GM18507 (cell line): Measurements from ENCODE around the gene BICRA.
"Not testable (repeated sequence)": the region's sequence is repeated elsewhere in the genome, so short reads cannot be mapped to it uniquely, and the experiment has no call there.

ENCODE experiments used
- DNase-seq: peaks from one replicate; pipeline ENCODE4 v3.0.0; 2011; ENCODE audit warnings: low read depth; ENCODE audit not compliant: insufficient read length; ENCODE audit errors: extremely low spot score
- FAIRE-seq: peaks from 2 replicates; lab custom pipeline; 2011; peaks lifted over from hg19 to GRCh38; lab: Jason Lieb, UNC

Gene BICRA

DNA sequence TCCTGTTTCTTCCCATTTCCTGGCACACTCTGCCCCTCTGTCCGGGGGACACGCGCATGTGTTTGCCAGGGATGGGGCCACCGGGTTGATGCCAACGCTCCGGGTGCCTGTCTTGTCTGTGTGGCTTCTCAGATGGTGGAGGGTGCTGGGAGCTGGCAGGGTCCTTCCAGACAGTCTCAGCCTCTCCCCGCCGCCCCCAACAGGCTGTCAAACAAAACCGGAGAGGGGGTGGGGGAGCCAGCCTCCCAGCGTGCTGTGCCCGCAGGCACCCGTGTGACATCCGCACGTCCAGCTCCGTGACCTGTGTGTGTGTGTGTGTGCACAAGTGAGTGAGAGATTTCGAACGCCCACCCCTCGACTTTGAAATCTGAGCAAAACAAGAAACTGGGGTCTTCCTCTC is 93.7 kb downstream of the BICRA start:
- FAIRE-seq (no peak), DNase-seq (no peak)

DNA sequence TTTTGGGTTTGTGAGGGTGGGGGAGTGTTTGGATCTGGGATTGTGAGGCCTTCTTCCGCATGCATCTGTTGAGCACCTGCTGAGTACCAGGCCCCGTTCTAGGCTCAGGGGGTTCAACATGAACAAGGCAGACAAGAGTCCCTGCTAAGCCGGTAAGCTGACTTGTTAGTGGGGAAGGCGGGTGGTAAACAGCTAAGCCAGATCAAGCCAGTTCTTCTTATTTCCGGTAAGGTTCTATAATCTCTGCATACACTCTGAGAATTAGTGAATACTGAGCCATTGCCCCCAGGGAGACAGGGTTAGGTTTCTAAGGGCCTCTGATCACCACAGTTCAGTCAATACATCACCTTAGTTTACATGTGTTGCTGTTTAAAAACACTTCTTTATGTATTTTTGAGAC is 94.4 kb downstream of the BICRA start:
- DNase-seq (no peak), FAIRE-seq (no peak)

DNA sequence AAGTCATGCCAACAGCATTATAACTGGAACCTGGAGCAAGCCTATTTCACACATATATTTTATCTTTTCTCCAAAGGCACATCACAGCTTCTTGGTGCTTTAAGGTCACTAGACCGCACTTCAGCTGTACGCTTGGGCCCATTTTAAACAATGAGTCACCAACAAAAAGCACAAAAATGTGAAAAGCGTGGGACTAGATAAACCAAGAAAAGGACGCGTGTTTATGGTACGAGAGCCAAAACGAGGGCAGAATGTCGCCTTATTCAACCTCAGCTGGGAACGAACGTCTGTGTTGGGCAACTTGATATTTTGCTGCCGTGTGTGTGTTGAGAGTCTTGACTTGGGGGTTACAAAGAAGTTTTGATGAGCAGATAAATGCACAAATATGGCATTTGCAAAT is 95.1 kb downstream of the BICRA start:
- no peak for DNase-seq
- FAIRE-seq: no peak

DNA sequence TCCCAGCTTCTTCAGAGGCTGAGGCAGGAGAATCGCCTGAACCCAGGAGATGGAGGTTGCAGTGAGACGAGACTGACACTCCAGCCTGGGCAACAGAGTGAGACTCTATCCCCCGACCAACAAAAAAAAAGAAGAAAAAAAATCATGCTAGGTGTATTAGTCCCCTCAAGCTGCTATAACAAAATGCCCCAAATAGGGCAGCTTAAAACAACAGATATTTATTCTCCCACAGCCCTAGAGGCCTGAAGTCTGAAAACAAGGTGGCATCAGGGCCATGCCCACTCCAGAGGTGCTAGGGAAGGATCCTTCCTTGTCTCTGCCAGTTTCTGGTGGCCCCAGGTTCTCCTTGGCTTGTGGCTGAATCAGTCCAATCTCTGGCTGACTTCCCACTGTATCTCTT is 95.7 kb downstream of the BICRA start:
- FAIRE-seq: no peak
- no peak for DNase-seq

DNA sequence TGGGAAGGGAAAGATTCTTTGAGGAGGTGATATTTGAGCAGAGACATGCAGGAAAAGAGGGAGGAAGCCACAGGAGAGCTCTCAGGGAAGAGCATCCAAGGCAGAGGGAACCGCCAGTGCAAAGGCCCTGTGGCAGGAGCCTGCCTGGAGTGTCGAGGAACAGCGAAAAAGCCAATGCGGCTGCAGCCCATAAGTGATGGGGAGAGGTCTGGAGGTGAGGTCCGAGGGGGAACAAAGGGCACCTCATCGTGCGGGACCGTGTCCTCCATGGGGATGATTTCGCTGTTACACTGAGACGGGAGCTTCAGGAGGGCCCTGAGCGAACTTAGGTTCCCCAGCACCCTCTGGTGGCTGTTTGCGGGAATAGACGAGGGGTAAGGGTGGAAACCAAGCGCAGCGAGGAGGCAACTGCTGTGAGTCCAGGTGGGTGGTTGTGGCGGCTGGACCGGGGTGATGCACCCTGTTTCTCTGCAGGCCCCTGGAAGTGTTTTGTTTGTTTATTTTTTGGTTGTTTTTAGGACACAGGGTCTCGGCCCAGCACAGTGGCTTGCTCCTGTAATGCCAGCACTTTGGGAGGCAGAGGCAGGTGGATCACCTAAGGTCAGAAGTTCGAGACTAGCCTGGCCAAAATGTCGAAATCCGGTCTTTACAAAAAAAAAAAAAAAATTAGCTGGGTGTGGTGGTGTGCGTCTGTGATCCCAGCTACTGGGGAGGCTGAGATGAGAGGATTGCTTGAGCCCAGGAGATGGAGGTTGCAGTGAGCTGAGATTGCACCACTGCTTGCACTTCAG is 98.4 kb downstream of the BICRA start:
- DNase-seq (peak; percentile 50), FAIRE-seq (peak; percentile 94)

DNA sequence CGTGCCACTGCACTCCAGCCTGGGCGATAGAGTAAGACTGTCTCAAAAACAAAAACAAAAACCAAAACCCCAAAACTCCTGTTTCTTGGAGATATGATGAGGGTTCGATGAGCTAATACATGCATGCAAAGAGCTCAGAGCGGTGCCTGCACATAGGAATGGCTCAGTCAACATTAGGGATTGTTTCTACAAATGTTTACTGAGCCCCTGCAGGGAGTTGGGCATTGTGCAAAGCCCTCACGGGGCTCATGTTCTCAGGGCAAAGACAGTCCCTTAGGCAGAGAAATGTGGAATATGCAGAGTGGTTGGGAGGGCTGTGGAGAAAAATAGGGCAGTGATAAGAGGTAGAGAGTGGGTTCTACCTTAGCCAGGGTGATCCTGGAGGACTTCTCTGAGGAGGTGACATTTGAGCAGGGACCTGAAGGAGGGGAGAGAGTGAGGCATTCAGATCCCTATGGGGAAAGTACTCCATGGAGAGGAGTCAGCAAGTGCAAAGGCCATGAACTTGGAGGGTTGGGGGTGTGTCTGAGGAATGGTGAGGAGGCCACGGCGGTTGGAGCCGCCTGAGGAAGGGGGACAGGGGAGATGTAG is 102.8 kb downstream of the BICRA start:
- FAIRE-seq (no peak), DNase-seq (no peak)

DNA sequence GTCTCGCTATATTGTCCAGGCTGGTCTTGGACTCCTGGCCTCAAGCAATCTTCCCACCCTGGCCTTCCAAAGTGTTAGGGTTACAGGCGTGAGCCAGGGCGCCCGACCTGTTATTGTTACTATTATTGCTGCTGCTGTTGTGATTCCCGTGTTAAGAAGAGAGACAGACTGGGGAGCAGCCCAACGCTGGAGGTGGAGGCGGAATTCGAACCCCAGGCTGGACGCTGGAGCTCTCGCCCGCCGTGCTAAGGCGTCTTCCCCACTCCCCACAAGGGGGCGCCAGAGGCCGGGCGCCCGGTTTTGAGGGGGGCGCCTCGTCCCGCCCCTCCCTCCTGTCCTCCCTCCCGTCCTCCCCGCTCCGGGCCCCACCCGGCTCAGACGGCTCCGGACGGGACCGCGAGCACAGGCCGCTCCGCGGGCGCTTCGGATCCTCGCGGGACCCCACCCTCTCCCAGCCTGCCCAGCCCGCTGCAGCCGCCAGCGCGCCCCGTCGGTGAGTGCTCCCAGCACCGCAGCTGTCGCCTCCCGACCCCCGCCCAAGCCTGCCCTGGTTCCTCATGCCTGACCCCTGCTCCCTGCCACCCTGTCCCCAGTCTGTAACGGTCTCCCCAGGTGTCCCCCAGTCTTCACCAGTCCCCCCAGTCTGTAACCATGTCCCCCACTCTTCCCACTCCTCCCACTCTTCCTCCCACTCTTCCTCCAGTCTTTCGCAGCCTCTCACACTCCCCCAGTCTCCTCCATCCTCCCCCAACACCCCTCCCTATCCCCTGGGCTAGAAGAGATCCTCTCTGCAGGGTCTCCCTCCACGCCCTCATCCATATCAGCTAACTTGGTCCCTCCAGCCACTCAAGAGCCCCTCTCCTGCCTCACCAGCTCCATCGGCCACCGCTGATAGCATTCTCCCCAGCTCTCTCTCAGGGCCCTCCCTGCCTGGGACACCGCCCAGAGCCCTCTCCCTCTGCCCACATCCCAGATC is 104.4 kb downstream of the BICRA start, which contains the start of gene EHD2:
TSS of gene EHD2 (plus strand) at position 377 of the 976 bp plus-strand sequence. CDS start 3,191 bp downstream, outside the sequence.
- DNase-seq (no peak), FAIRE-seq (no peak)

DNA sequence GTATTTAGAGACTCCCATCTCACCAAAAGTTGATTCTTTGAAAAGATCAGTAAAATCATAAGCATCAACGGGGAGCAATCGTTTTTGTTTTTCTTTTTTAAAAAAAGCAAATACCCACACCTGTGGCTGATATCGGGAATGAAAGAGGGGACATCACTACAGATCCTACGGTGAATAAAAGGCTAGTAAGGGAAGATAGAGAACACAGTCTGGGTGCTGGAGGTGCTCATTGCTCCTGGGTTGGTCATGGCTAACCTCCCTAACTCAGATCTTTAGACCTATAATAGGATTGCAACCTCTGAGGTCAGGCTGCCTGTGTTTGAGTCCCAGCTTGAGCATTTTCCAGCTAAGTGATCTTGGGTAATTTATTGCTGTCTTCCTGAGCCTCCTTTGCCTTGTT is 105.4 kb downstream of the BICRA start:
- no peak for FAIRE-seq

DNA sequence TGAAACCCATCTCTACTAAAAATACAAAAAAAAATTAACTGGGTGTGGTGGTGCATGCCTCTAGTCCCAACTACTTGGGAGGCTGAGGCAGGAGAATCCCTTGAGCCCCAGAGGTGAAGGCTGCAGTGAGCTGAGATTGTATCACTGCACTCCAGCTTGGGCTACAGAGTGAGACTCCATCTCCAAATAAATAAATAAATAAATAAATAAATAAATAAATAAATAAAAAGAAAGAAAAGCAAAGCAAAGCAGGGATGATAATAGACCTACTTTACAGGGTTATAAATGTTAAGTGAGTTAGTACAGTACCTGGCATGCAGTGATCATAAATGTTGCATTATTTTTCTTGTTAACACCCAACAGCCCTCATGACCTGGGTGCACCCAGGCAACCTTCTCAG is 105.9 kb downstream of the BICRA start:
- FAIRE-seq, DNase-seq: not testable (repeated sequence)

More for the DNA sequence above, 105.4 kb downstream of the BICRA start:
- DNase-seq: no peak

DNA sequence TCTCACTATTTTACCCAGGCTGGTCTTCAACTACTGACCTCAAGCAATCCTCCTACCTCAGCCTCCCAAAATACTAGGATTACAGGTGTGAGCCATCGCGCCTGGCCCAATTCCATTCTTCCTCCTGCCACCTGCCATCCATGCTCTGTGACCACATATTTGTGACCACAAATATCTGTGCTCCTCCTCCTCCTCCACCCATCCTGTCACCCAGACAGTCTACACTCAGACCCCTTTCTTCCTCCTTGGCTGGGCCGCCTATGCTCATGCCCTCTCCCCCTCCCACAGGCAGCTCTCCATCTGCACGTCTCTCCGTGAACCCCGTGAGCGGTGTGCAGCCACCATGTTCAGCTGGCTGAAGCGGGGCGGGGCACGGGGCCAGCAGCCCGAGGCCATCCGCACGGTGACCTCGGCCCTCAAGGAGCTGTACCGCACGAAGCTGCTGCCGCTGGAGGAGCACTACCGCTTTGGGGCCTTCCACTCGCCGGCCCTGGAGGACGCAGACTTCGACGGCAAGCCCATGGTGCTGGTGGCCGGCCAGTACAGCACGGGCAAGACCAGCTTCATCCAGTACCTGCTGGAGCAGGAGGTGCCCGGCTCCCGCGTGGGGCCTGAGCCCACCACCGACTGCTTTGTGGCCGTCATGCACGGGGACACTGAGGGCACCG is 107.5 kb downstream of the BICRA start:
- FAIRE-seq (no peak), DNase-seq (no peak)

DNA sequence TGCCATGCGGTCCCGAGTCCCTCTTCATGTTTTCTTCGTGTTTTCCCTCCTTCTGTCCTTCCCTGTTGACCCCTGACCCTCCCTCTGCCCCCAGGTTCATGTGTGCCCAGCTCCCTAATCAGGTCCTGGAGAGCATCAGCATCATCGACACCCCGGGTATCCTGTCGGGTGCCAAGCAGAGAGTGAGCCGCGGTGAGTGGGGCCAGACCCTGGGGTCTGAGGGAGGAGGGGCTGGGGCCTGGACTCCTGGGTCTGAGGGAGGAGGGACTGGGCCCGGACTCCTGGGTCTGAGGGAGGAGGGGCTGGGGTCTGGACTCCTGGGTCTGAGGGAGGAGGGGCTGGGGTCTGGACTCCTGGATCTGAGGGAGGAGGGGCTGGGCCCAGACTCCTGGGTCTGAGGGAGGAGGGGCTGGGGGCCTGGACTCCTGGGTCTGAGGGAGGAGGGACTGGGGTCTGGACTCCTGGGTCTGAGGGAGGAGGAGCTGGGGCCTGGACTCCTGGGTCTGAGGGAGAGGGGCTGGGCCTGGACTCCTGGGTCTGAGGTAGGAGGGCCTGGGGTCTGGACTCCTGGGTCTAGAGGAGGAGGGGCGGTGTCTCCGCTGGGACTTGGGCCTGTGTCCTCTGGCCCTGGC is 109.6 kb downstream of the BICRA start:
- FAIRE-seq, DNase-seq: not testable (repeated sequence)

DNA sequence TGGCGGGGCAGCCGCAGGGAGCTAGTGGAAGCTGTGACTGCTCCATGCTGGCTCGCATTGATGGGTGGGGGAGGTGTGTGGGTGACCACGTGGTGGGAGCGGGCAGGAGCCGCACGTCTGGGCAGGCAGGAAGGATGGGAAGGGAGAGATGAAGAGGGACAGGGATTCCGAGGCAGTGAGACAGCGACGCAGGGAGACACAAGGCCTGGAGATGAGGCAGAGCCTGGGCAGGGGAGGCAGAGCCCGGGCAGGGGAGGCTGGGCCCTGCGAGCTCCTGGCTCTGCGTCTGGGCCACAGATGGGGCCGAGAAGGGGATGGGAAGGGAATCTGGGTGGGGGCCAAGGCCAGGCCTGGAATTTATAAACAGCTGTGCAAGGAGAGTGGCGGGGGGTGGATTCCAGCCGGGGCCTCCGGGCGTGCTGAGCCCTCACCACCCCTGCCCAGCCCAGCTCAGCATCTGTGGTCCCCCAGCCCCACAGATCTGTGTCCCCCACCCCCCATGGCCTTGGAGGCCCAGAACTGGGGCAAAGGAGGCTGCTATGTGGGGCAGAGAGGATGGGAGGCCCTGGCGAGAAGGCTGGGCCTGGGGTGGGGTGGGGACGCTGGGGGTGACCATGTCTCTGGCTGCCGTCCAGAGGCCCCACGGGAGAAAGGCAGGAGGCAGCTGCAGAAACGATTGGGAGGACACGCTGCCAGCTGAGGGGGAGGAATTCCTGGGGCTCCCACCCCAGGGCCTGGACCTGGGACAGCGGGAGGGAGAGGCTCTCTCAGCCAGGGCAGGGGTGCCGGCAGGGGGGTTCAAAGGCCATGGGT is 110.3 kb downstream of the BICRA start:
- no peak for FAIRE-seq
- DNase-seq: no peak

DNA sequence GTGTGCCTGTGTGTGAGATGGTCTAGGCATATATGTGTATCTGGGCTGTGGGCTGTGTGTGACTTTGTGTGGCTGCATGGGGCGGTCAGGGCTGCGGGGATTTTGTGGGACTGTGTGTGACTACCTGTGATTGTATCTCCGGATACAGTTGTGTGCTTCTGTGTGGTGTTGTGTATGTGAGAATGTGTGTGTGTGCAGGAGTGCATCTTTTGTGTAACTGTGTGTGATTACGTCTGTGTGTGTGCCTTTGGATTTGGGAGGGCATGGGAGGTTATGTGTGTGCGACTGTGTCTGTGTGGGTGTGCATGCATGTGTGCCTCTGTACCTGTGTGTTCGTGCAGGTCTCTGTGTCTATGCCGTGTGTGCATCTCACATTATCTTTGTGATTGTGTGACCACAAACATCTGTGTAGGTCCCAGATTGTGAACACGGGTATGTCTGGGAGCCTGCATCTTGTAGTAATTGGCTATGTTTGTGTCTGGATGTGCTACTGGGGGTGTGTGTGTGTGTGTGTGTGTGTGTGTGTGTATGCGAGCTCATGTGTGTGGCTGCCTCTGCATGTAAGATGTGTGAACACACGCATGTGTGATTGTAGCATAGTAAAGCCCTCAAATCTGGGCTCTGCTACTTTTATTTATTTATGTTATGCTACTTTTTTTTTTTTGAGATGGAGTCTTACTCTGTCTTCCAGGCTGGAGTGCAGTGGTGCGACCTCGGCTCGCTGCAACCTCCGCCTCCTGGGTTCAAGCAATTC is 111.9 kb downstream of the BICRA start:
- DNase-seq (no peak), FAIRE-seq (no peak)

DNA sequence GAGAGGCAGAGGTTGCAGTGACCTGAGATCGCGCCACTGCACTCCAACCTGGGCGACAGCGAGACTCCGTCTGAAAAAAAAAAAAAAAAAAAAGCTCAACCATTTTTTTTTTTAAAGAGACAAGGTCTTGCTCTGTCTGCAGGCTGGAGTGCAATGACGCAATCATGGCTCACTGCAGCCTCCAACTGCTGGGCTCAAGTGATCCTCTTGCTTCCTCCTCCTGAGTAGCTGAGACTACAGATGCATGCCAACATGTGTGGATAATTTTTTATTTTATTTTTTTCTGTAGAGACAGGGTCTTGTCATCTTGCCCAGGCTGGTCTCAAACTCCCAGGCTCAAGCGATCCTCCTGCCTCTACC is 114.6 kb downstream of the BICRA start:
- DNase-seq (no peak), FAIRE-seq (no peak)

DNA sequence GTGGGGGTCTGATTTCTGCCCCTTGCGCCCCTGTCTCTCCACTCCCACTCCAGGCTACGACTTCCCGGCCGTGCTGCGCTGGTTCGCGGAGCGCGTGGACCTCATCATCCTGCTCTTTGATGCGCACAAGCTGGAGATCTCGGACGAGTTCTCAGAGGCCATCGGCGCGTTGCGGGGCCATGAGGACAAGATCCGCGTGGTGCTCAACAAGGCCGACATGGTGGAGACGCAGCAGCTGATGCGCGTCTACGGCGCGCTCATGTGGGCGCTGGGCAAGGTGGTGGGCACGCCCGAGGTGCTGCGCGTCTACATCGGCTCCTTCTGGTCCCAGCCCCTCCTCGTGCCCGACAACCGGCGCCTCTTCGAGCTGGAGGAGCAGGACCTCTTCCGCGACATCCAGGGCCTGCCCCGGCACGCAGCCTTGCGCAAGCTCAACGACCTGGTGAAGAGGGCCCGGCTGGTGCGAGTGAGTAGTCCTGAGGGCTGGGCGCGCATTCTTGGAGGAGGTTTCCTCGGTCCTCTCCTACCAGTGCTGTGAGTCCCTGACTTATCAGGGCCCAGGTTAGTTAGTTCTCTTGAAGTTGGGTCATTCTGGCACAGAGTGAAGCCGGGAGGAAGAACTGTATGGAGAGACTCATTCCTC is 116.9 kb downstream of the BICRA start:
- FAIRE-seq (no peak), DNase-seq (no peak)

DNA sequence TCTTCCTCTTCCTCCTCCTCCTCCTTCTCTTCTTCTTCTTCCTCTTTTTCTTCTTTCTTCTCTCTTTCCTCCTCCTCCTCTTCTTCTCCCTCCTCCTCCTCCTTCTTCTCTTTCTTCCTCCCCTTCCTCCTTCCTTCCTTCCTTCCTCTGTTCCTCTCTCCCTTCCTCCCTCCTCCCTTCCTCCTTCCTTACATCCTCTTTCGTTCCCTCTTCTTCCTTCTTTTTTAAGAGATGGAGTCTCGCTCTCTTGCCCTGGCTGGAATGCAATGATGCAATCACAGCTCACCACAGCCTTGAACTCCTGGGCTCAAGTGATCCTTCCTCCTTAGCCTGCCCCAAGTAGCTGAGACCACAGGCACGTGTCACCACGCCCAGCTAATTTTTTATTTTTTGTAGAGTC is 117.5 kb downstream of the BICRA start:
- DNase-seq (no peak), FAIRE-seq (no peak)

DNA sequence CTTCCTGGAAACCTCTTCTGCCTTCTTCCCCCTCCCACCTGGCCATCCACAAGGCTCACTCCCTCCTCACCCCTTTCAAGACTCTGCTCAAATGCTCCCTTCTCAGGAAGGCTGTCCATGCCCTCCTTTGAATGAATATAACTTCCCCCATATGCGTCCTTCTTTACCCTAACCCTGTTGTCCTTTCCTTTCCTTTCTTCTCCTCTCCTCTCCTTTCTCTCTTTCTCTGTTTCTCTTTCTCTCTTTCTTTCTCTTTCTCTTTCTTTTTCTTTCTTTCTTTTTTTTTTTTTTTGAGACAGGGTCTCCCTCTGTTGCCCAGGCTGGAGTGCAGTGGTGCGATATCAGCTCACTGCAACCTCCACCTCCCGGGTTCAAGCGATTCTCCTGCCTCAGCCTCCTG is 119.4 kb downstream of the BICRA start:
- not testable (repeated sequence) for DNase-seq, FAIRE-seq
